Stimulated activated CD4-positive, alpha-beta T cell treated with anti-CD3 and anti-CD28 coated beads, Interleukin-15, amount 100 ng/mL, for 24 hours (primary cell): Measurements from ENCODE around the gene GPR107.
A peak's percentile ranks its signal among the peaks of the same experiment; 100 is the strongest.

Experiments
- DNase-seq: peaks from one replicate; pipeline ENCODE4 v3.0.0-alpha.2; 2020

GPR107 gene

DNA sequence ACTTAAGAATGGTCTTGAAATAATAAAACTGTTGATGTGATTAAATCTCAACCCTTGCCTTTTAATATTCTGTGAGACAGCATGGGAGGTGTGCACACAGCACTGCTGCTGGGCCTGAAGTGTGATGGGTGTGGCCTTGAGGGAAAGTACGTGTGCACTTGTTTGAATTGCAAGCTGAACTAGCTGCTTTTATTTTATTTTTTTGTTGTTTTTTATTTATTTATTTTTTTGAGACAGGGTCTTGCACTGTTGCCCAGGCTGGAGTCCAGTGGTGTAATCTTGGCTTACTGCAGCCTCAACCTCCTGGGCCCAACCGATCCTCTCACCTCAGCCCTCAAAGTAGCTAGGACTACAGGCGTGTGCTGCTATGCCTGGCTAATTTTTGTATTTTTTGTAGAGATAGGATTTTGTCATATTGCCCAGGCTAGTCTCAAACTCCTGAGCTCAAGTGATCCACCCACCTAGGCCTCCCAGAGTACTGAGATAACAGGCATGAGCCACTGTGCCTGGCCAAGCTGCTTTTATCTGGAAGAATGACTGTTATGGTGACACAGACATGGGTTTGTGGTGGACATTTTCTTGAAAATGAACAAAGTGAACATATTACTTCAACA is 58.9 kb downstream of the GPR107 start:
- no peak for DNase-seq

DNA sequence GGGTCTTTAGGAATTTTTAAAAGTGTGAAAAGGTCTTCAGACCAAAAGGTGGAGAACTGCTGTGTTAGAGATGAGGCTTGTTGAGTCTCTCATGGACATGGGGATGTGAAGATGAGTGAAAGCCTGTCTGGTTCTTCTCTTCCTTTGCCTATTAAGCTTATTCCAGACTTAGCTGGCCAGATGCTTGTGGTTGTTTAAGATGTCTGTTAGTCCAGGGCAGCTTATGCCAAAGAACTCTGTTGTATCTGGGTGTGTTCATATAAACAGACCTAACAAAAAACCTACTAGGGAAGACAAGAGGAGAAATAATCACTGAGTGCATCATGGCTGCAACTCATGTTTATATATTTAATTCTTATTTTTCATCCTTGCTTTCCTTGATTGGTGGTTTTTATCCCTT is 61.0 kb downstream of the GPR107 start:
- no peak for DNase-seq

GRCh38 chr9:130116346-130116745 is 62.6 kb downstream of the GPR107 start:
- no peak for DNase-seq

- no peak for DNase-seq
These were observed 63.7 kb downstream of the GPR107 start for GRCh38 chr9:130117376-130117775.

DNA sequence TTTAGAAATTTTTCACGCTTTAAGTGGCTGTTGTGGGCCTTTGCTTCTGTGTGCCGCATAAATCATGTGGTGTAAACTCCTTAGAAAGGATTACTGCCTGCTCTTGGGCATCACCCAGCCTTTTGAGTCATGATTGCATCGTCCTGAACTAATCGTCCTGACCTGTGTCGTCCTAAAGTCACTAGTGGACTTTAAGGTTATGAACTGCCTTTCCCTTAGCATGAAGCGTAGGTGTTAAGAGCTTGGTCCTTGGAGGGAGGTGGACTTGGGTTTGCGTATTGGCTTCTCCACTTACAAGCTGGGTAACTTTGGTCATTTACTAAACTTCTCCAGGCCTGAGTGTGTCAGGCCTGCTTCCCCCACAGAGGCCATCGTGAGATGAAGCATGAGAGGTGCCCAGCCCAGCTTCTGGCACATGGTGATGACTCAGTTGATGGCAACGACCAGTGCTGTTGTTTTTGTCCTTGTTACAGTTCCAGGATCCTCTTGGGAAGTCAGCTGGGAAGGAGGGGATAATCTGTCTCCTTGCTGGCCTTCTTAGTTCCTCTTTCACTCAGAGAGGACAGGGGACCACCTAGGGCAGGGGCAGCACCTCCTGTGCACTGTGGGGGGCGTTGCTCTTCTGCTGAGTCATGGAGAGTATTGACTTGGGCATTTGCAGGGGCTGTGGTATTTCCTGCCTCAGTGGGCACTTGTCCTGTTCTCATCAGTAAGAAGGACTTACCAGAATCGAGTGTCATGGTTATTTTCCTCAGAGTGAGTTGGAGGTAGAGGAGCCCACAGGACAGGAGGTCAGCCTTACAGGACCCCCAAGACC is 64.3 kb downstream of the GPR107 start:
- no peak for DNase-seq

- no peak for DNase-seq
These were observed 65.3 kb downstream of the GPR107 start for GRCh38 chr9:130118841-130119518.

DNA sequence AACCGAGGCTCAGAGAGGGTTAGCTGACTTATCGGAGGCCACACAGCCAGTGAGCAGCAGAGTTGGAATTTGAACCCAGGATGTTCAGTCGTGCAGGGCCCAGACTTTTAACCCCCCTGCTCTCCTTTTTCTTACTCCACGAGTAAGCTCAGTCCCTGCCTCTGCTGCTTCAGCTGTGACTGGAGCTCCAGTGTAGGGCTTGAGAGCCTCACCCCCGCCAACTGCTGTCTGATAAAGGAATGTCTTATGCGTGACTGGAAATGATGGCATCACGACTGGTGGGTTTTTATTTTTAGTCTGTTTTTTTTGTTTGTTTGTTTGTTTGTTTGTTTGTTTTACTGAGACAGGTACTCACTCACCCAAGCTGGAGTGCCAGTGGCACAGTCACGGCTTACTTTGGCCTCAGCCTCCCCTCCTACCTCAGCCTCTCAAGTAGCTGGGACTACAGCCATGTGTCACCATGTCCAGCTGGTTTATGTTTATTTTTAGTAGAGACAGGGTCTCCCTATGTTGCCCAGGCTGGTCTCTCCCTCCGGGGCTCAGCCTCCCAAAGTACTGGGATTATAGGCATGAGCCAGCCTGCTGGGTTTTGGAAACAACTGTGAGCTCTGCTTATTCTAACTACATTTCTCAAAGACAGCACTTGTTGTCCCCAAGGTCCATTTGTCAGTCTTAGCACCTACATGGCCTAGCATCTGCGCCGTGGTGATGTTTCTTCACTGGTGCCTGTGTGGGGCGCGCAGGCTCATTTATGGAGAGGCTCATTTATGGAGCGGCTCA is 66.0 kb downstream of the GPR107 start:
- DNase-seq = no peak

DNA sequence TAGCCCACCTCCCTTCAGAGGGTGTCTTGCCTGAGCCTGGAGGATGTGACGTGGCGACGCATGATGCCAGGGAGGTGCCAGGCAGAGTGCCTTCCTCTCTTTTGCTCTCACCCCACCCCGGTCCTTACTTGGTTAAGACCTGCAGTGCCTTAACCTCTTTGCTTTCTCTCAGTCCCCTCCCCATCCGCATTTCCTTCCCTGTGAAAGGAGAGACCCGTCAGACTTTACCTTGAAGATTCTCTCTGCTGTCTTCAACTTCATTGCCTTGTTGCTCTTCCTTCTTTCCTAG is 66.5 kb downstream of the GPR107 start:
- no peak for DNase-seq

- DNase-seq = no peak
These were observed 67.1 kb downstream of the GPR107 start for GRCh38 chr9:130120832-130121231.

DNA sequence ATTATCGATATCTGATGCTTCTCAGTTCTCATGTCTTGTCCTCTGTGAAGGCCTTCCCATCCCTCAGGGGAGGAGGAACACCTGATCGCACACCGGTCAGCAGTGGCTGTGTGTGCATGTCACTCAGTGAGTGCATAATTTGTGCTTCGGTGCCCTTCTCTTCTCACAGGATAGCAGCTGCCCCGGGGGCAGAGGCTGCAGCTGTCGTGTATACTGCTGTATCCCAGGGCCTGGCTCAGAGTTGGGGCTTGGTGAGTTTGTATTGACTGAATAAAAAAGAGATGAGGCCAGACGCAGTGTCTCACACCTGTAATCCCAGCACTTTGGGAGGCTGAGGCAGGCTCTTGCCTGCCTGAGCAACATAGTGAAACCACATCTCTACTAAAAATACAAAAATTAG is 68.8 kb downstream of the GPR107 start:
- DNase-seq = no peak

DNA sequence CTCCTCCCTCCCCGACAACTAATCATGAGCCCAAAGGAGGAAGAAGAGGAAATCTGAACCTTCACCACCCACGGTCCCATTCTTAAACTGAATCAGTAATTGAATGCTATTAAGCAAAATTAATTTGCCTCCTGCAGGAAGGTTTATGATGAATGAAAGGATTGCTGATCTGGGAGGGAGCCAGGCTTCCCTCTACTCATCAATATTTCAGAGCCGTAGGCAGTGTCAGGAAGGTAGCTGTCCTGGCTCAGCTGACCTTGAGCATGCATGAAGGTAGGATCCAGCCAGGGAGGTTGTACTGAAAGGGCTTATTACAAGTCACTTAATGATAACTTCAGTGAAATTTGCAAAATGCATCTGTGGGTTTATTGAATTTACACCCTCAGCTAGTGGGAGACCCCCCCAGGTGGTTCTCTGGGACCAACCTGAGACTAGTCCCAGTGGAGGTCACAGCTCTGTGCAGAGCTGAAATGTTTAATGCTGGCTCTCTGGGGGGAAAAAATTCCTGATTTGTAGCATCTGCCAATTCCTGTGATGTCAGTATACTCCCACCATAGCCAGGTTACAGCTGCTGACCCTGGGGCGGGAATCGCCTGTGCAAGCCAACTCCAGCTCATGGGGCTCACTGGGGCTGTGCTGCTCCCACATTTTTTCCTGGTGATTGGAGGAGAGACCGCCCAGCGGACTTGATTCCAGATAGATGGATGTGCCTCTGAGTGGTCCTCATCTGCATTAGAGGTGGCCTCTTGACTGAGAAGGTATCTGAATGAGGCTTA is 70.6 kb downstream of the GPR107 start:
- DNase-seq = no peak

- DNase-seq = no peak
These were observed 73.2 kb downstream of the GPR107 start for GRCh38 chr9:130126721-130127433.

- DNase-seq = peak; percentile 74
These were observed 74.5 kb downstream of the GPR107 start for GRCh38 chr9:130128251-130128650.

DNA sequence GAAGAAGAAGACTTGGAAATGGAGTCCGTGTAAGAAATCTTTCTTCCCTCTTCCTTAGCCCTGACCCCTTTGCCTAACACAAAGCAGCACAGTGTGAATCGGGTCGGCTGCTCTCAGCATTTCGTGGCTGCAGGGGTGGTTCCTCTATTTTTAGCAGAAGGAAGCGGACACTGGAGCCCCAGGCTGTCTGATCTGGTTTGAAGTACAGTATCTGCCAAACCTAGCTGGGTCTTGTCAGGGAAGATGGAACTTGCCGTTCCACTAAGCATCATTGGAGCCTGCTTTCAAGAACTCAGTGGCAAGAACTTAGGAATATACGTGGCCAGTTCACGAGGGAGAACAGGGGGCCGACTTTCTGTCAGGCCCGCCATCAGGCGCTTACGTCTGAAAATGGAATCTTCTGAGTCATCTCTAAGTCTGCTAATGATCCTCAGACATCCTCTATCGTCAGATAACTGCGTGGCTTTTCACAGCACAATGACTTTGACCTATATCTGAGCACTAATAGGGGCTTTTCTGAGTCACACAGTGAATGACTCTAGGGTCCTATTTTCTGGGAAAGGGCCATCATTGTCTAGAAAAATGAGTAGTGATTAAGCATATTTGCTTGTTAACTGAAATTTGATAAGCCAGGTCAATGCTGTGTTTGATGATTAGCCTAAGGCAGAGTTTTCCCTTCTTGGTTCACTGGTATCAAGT is 75.2 kb downstream of the GPR107 start:
- peak; percentile 67 for DNase-seq

DNA sequence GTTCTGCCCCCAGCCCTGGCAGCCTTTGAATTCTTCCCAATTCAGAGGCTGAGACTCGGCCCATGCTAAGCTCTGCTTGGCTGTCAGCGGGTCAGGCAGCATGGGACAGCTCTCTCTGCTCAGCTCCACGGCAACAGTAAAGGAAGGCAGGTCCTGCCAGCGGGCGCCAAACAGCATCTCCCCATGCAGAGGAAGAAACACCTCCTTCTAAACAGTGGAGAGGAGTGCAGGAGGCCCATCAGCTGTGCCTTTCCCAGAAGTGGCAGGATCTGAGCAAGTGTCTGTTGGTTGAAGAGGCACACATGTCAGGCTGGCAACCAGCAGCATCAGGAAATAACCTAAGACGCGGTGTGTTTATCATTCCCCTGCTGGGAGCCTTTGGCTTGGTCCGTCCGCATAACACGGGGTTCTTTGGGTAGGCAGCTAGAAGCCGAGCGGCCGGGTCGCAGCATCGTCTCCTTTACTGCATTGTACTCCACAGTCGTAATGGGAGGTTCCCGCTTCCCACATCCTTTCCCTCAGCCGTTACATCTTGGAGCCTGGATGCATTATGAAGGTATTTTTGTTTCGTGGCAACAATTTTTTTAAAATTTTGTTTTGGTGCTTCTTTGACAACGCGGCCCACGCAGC is 75.8 kb downstream of the GPR107 start:
- peak; percentile 52 for DNase-seq

DNA sequence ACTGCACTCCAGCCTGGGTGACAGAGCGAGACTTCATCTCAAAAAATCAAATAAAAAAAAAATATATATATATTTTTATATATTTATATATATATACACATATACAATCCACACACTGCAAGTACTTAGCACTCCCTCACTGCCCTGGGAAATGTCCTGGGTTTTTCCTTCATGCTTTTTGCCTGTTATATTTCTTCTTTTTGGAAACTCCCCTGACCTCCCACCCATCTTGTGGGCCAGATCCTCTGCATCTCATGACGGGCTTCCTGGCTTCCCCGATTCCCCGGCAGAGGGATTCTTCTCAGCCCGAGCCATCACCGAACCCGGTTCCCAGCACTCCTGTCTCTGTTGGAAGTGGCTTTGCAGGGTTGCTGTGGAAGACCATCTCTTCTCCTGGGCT is 79.0 kb downstream of the GPR107 start:
- no peak for DNase-seq

GRCh38 chr9:130137081-130137640 is 83.5 kb downstream of the GPR107 start:
- DNase-seq = no peak

DNA sequence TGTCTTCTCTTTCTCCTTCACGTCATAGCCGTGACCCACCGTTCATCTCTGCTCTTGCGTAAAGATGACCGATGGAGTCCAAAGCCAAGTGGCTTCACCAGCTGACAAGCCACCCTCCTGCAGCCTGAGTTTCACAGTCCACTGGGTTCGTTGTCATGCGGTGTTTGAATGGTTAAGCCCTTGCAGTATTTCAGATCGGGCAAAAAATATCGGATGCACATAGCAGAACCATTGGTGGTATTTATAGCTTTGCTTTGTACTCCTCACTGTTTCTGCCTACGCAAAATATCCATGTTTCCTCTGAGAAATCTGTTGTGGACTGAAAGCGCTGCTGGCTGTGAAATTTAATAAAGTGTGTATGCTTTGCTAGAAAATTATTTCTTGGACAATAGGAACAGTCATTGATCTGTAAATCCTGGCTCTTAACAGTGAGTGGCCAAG is 84.0 kb downstream of the GPR107 start:
- no peak for DNase-seq

- peak; percentile 27 for DNase-seq
These were observed 84.5 kb downstream of the GPR107 start for GRCh38 chr9:130138171-130138653.

DNA sequence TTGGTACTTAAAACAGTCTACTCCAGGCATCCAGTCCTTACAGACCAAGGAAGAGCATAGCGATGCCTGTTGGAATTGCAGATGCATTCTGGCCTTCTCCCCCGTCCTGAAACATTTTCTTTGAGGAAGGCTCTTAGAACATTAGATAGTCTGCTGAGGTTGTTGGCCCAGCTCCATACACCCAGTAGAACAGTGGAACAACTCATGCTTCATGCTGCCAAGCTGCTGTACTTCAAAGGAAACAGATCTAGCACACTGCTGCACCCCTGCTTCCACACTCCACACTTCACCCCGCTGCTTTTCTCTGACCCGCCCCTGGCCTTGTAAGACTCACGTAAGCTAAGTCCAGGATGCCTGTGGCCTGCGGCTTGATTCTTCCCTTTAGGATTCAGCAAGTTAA is 85.1 kb downstream of the GPR107 start:
- DNase-seq = peak; percentile 17
